Muscle of back (tissue), 11 donors: ENCODE measurements around the gene CYP27B1. TPM values are rescaled to one million over a fixed set of nuclear protein-coding genes. Genes with fewer than 3 reads are reported as not detected.

Source experiments
- DNase-seq, 3 donors: peaks; one replicate each; pipeline versions ENCODE4 v3.0.0 to v3.0.0-alpha.2; 2013
- polyA plus RNA-seq, 10 donors: library from polyadenylated mRNA; unstranded; fragments of 120-200 nt; gene quantifications; one replicate each; pipeline ENCODE4 v1.2.1, GENCODE V29; 2013; ENCODE audit not compliant: insufficient read length in 10 of 10

The CYP27B1 gene
- polyA plus RNA-seq, 10 donors = 0.20 to 1.3 (median 0.82) TPM

DNA sequence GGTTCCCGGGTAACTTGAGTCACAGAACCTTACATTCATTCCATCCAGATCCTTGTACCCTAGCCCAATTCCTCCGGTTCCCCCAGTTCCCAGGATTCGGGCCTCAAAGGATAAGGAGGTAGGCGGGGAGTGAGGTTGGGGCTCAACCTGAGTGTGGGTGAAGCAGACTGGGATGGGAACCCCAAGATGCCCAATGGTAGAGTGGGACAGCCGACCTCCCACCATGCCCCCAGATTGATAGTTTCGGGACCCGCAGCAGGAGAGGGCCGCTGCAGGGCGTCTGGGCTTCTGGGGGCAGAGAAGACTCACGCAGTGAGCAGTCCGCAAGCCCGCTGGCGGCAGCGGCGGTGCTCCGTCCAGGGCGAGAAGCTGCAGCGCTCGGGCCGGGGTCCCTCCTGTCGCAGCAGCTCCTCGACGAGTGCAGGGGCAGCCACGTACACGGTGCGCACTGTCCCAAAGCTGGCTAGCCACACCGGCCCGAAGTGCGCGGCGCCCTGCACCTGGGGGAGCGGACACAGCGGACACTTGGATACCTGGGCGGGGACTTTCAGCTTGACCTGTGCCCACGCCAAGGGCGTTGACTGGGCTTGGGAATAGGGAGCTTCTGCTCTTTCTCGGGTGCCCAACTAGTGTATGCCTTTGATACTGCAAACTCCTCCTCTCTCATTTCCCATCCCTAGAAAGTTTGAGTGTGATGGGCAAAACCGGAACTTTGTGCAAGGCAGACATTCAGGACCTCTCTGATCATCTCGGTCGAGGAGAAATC lies 997 bp downstream of the CYP27B1 start:
- DNase-seq = peak in 1 of 3 donors; percentile 26

DNA sequence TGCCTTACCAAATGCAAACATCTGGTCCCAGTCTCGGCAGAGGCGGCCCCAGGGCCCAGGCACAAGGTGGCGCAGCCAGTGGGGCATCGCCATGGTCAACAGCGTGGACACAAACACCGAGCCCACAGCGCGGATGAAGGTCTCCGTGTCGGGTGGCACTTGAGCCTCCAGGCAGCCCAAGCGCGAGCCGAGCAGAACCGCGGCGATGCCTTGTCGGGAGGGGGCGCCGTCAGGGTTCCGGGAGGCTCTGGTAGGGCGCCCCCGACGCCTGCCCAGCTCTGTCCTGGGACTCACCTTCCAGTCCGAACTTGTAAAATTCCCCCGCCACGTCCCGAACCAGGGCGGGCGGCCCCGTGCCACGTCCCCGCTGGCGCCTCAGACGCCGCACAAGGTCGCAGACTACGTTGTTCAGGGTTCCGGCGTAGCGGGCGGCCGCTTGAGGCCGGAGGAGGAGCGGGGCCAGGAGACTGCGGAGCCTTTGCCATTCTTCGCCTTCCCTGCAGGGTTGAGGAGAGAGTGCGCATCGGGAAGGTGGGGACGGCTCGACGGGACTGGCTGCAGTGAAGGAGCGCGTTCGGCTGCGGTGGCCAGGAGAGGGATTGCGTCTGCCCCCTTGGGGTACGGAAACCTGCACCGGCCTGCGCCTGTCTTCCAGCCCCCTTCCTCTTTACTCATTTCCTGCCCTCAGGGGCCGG lies 1.7 kb downstream of the CYP27B1 start:
- peak in 1 of 3 donors; percentile 40 for DNase-seq

DNA sequence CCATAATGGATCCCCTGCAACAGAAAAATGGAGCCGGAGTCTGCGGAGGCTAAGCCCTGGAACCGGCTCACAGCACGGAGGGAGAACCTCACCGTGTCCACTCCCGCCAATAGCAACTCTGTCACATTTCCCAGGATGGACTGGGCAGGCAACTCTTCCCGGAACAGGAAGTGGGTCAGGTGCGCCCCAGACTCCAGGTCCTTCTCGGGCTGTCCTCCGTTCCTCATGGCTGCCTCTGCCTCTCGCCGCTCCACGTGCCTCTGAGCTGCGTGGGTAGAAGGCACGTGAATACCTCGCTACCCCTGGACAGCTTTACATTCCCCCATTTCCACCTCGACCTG lies 2.2 kb downstream of the CYP27B1 start:
- no peak for DNase-seq

DNA sequence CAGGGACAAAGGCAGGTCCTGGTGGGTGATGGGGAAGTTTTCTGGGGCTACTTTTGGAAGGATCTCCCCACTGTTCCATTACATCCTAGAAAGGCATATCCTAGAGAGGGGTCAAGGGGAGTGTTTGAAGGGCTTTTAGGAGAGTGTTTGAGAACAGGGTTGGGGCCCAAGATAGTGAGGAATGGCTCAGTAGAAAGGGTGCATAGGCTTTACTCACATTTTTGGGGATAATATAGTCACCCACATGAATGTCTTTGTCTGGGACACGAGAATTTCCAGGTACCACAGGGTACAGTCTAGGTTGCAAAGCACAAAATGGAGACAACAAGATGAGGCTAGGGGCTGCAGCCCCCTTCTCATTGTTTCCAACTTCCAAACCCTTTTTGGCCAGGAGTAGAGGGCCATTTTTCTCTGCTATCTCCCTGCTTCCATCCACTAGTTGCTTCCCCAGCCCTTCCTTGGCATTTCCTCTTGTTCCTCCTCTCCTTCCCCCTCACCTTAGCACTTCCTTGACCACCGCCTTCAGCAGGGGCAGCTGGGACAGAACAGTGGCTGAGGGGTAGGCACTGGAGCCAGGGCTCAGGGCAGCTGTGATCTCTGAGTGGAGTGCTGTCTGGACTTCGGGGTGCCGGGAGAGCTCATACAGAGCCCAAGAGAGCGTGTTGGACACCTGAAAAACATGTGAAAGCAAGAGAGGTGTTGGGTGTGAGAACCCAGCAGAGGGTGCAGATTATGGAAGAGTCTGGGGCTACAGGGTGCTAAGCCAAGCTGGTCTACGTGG lies 2.8 kb downstream of the CYP27B1 start:
- no peak for DNase-seq

DNA sequence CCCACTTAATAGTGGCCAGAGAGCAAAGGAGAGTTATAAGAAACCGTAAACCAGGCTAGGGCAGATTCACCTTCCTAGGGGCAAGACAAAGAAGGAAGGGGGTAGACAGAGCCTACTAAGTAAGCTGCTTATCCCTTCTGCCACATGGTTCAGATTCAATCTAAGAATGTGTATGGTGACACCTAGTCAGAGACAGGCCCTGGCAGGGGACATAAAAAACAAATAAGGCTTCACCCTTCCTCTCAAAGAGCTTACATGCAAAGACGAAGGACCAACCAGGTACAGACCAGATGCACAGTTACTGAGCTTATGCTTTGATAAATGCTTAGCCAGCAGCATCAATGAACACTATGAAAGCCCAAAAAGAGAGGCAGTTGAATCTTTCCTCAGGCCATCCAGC lies 4.4 kb downstream of the CYP27B1 start:
- no peak for DNase-seq

DNA sequence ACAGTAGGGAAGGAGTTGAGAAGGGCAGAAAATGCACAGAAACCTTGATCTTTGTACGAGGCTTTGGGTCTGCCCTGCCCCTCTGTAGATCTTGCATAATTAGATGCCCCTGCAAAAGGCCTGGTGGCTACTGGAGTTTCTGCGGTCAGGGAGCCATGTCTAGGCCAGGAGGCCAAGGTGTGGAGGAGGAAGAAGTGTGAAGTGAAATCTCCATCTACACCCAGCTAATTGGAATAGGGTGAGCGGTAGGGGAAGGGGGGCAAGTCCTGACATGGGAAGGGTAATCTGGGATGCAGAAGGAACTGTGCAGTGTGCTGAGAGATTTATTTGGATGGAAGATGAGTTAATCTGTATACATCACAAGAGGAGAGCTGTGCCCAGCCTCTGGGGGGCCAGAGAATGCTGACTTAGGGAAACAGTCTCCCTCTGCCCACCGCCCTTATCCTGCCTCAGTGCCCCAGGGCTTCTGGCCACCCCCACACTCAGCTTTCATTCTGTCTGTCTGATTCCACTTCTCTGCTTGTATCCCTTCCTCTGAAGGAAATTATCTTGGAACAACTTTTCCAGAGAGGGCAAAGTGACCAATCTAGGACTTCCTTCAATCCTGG lies 5.4 kb downstream of the CYP27B1 start:
- no peak for DNase-seq

DNA sequence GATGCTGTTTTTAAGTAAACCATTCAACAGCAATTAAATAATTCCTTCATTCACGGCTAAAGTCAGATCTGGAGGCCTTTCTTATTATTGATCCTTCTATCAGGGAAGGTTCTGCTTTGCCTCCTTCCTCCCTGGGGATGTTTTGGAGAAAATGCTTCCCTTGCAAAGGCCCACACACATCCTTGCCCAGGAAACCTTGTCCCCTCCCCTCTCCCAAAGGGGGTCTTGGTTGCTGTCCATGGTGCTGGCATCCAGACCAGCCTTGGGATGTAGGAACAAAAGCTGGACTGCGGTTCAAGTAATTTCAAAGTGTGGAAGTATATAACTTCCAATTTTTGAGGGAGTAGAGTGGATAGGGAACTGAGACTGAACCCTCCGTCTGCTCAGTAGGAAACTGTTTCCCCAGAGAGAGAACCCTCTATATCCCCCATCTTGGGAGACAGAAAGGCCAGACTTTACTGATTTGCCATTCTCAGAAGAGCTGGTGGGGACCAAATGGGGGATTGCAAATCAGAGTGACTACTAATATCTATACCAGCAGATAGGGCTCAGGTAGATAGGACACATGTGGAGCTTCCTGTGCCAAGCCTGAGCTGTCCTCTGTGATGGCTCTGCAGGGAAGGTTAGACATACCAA lies 6.4 kb downstream of the CYP27B1 start:
- DNase-seq = peak in 1 of 3 donors; percentile 32

DNA sequence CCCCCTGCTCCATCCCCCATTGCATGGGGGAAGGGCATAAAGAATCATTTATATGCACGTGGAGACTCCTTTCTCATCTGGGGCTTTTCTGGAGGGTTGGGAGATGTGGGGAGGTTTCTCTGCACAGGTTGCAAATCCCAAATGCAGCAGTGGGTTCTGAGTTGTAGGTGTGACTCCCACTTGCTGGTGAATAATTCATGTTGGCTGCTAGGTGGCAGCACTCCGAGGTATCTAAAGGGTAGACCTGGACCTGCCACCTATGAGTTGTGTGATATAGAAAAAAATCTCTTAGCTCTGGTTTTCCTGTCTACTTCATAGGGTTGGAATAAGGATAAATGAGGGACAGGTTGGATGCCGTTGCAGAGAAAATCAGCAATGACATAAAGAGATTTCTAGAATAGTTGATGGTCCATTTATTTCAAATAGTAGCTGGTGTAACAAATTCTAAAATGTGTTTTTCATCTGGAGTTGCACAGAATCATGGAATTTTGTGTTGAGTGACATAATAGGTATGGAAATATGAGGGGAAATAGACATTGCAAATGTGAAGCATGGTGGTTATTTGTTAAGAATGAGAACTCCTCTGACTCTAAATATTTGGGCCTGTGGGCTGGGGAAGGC lies 7.4 kb downstream of the CYP27B1 start:
- DNase-seq = no peak

DNA sequence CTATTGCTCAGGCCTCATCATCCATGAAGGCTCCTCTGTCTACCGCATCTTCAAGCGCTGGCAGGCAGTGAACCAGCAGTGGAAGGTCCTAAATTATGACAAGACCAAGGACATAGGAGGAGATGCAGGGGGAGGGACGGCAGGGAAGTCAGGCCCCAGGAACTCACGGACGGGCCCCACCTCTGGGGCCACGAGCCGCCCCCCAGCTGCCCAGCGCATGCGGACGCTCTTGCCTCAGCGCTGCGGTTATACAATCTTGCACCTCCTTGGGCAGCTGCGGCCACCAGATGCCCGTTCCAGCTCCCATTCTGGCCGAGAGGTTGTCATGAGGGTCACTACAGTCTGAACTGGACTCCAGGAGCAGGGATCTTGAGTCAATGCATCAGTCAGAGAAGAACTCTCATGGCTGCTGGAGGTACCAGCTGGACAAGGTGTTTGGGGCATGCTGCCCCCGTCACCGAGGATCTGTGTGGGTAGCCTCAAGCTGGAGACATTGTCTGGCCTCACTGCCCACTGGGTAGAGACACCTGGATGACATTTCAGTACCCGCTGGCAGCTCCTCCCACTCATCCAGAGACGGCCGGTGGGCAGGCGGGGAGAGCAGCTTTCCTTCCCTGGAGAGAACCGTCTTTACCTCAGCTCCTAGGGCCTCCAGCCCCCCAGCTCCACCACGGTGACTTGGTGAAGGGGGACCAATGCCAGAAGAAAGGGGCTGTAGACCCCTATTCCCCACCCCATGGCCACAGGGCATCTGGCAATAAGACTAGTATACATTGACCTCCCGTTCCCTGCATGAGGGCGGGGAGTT lies 8.1 kb downstream of the CYP27B1 start:
- no peak for DNase-seq

DNA sequence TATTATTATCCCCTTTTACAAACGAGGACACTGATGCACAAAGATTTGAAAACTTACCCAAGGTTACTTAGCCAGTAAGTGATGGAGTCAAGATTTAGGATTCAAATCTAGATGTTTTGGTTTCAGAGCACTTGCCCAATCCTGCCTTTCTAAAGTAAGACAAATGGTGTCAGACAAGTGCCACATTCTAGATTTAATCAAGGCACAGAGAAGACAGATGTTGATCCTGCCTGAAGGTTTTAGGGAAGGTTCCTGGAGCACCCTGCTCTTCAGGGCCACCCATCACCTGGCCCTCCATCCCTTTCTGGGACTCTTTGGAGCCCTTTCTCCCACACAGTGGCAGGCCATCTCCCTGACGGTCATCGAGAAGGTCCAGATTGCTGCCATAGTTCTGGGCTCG lies 9.1 kb downstream of the CYP27B1 start:
- DNase-seq = no peak

DNA sequence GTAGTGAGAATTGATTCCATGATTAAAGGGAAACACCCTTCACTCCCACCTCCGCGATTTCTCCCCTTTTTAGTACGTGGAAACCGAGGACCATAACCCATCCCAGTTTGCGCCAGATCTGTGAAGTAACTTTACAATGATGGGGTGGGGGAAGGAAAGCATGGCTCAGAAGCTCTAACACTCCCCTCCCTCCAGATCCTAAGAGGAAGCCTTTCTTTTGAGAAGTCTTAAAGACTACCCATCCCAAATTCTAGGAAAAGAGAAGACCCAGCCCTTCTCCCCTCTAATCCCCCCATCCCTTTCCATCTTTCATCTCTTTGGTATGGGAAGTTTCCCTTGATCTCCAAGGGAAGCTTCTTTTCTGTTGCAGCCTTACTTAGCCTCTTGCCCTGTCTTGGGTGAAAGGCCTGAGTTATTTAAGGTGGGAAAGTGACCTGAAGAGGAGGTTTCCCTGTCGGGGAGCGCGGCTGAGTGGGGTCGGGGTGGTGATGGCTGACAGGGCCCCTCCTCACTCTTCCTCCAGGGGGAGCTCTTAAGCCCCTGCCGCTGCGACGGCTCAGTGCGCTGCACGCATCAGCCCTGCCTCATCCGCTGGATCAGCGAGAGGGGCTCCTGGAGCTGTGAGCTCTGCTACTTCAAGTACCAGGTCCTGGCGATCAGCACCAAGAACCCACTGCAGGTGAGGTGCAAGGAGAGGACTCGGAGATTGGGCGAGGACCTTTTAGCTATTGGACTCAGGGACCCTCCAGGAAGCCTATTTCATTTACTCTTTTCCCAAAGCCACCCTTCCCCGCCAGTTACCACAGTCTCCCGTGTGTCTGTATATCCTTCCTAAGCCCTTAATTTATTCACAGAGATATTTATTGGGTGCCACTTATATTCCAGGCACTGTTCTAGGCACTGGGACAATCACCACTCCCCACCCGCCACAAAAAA lies 10.2 kb downstream of the CYP27B1 start:
- DNase-seq = peak in 1 of 3 donors; percentile 39

DNA sequence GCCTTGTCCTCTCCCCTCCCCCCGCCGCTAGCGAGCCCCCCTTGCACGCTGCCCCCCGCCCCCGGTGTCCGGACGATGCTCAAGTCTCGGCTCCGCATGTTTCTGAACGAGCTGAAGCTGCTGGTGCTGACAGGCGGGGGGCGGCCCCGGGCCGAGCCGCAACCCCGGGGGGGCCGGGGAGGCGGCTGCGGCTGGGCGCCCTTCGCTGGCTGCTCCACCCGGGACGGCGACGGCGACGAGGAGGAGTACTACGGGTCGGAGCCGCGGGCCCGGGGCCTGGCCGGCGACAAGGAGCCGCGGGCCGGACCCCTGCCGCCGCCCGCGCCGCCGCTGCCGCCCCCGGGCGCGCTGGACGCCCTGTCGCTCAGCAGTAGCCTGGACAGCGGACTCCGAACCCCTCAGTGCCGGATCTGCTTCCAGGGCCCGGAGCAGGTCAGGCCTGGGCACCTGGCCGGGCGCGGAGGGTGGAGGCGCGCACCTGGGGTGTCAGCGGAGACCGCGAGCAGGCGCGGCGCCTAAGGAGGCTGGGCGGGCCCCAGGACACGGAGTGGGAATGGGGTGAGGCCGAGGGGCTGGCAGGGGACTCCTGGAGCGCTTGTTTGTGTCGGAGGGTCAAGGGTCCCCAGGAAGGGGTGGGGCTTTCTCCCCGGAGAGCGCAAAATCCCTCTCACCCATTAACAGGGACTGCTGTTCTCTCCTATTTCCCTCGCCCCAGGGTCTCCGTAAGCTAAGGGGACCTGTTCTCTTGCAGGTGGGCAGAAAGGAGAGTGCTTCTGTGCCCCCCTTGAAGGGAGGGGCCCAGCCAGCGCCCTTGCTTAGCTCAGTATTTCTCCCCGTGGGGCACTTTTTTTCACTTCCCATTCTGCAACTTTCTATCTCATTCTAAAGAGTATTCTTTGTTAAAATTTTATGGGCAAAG lies 11.2 kb downstream of the CYP27B1 start:
- DNase-seq = peak in 1 of 3 donors; percentile 40

DNA sequence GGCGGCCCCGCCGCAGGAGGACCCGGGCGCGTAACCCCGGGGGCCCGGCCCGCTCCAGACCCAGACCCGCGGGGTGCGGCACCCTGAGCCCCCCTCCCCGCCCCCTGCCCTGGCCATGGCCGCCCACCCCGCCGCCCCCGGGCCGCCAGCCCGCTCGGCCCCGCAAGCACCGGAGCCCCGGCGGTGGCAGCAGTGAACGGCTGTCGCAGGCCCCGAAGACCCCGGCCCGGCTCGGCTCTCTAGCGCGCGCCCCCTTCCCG lies 11.8 kb downstream of the CYP27B1 start:
- no peak for DNase-seq

DNA sequence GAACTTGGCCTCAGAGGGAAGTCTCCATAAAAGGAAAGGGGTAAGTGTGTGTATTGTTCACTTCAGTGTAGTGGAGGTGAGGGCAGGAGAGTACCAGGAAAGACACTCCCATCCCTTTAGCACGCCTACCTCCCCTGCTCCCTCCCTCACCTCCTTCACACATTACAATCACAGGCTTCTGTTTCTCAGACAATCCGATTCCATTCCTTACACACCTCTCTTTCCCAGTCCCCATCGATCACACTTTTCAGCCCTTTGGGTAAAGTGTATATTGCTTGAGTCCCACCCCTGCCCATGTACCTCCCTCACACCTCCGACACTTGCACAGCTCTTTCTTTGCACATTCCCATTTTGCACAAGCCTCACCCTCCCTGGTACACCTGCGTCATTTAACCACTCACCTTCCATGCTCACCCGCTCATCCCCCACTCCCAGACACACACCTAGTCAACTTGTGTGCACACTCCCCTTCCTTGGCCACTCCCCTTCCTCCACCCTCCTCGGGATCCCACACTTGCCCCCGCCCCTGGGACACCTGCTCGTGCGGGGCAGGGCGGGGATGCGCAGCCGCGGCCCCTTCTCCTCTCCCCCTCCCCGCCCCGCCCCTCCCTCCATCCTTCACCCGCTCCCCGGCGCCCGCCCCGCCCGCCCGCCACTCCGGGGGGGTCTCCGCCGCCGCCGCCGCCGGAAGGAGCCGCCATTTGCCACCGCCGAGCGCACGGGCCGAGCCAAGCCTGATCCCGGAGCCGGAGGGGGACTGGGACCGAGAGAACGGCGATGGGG lies 12.3 kb downstream of the CYP27B1 start, which contains the start of gene MARCHF9:
Gene MARCHF9 (plus strand): TSS at position 693 of the 783 bp plus-strand sequence. CDS start 426 bp downstream, outside the sequence.
- DNase-seq = peak in 1 of 3 donors; percentile 50

DNA sequence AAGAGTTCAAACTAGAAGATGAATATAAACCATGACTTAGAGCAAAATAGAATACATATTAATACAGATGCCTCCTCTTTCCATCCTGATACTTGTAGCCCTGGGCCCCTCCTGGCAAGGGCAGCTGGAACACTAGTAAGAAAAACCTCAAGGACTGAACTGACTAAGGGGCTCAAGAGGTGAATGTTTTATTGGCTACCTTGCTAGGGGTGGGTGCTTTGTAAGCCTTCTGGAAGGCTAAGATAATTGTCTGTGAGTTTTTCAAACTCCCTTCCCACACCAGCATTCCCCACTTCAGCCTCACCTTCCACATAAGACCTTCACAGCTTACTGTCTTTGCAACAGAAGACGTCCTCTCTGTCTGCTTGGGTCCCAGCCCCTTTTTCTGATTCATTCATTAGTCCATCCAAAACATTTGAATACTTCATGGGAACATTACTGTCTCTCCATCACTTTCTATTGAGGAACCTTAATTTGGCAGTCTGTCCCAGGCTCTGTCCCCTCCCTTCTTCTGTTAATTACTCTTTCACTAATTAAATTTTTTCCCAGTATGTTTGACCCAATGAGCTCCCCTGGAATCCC lies 13.0 kb downstream of the CYP27B1 start:
- DNase-seq = no peak

DNA sequence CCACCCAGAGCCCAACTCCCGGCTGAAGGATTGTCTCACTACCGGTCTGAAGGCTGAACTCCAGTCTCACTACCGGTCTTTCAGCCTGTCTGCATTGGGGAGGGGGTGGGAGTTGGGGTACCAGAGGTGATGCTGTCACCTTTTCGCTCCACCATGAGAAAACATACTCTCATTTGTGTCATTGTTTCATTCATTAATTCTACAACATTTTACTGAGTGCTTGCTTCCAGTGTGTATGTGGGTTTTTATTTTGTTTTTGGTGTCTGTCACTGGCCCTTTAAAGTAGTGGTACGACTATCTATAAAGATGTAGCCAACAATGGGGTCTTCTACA lies 14.2 kb downstream of the CYP27B1 start:
- no peak for DNase-seq
